HG02970 (cell line): ENCODE measurements around the gene TBPL1.
"Not testable (repeated sequence)": the region's sequence is repeated elsewhere in the genome, so short reads cannot be mapped to it uniquely, and the experiment has no call there.

Source experiments
- ATAC-seq: cut with Tn5 transposase; IDR thresholded peaks from one replicate; pipeline ENCODE4 v1.9.1; 2021; ENCODE audit warnings: mild to moderate bottlenecking, moderate library complexity, moderate number of reproducible peaks; ENCODE audit not compliant: unreplicated experiment, low FRiP score

TBPL1 gene

GRCh38 chr6:133969921-133970295 is 16.9 kb downstream of the TBPL1 start:
- no peak for ATAC-seq

GRCh38 chr6:133971861-133972260 is 18.8 kb downstream of the TBPL1 start:
- ATAC-seq: no peak

GRCh38 chr6:133972388-133972787 is 19.4 kb downstream of the TBPL1 start:
- no peak for ATAC-seq

GRCh38 chr6:133973109-133973971 is 20.3 kb downstream of the TBPL1 start:
- no peak for ATAC-seq

GRCh38 chr6:133977983-133978895 is 25.2 kb downstream of the TBPL1 start:
- no peak for ATAC-seq

GRCh38 chr6:133978896-133979240 is 25.8 kb downstream of the TBPL1 start:
- no peak for ATAC-seq

GRCh38 chr6:133979269-133979963 is 26.4 kb downstream of the TBPL1 start:
- not testable (repeated sequence) for ATAC-seq

GRCh38 chr6:133980168-133980567 is 27.1 kb downstream of the TBPL1 start:
- no peak for ATAC-seq

- no peak for ATAC-seq
These were observed 30.3 kb downstream of the TBPL1 start for GRCh38 chr6:133983099-133983939.

GRCh38 chr6:133985970-133986369 is 32.9 kb downstream of the TBPL1 start:
- ATAC-seq: no peak

- ATAC-seq: no peak
These were observed 33.9 kb downstream of the TBPL1 start for GRCh38 chr6:133986942-133987341.

- no peak for ATAC-seq
These were observed 36.5 kb downstream of the TBPL1 start for GRCh38 chr6:133989525-133989924.

GRCh38 chr6:133990321-133990720 is 37.3 kb downstream of the TBPL1 start:
- ATAC-seq: no peak

GRCh38 chr6:133991096-133991593 is 38.1 kb downstream of the TBPL1 start:
- ATAC-seq: no peak

- ATAC-seq: no peak
These were observed 40.1 kb downstream of the TBPL1 start for GRCh38 chr6:133992992-133993680.

- no peak for ATAC-seq
These were observed 42.3 kb downstream of the TBPL1 start for GRCh38 chr6:133995296-133995695.

GRCh38 chr6:133995758-133996157 is 42.7 kb downstream of the TBPL1 start:
- no peak for ATAC-seq

GRCh38 chr6:133997267-133997666 is 44.2 kb downstream of the TBPL1 start:
- no peak for ATAC-seq

- ATAC-seq: no peak
These were observed 46.3 kb downstream of the TBPL1 start for GRCh38 chr6:133999305-133999704.
